ENCODE measurements around the gene NPPA.
A peak's percentile ranks its signal among the peaks of the same experiment; 100 is the strongest.
"Not testable (repeated sequence)": the region's sequence is repeated elsewhere in the genome, so short reads cannot be mapped to it uniquely, and the experiment has no call there.

NPPA gene

GRCh38 chr1:11807133-11807532 is 40.5 kb downstream of the NPPA start:
- H3K4me3 ChIP-seq (replicated peaks in 1 of 2; ENCODE audit: low read depth in 2 of 2, low read length in 2 of 2): peak overlapping the region; percentile 70 to 94

GRCh38 chr1:11806307-11806936 is 41.2 kb downstream of the NPPA start:
- peak overlapping the region; percentile 70 to 94 for H3K4me3 ChIP-seq (replicated peaks in 1 of 2; ENCODE audit: low read depth in 2 of 2, low read length in 2 of 2)
- TF ChIP-seq CTCF (IDR thresholded peaks at IDR 0.05; ENCODE audit: low read depth, low read length): no peak
- DNase-seq (ENCODE audit: low read depth in 2 of 2): peak; percentile 42 to 47

More at GRCh38 chr1:11807133-11807532, 40.5 kb downstream of the NPPA start:
- TF ChIP-seq CTCF (IDR thresholded peaks at IDR 0.05; ENCODE audit: low read depth, low read length): no peak
- no peak for DNase-seq (ENCODE audit: low read depth in 2 of 2)

- peak; percentile 99 to 100 for DNase-seq (ENCODE audit: low read depth in 2 of 2)
- H3K4me3 ChIP-seq (replicated peaks in 1 of 2; ENCODE audit: low read depth in 2 of 2, low read length in 2 of 2): peak within 1 kb of the TSS; percentile 70 to 94
- no peak for TF ChIP-seq CTCF (IDR thresholded peaks at IDR 0.05; ENCODE audit: low read depth, low read length)
Measured at GRCh38 chr1:11805422-11806306, 41.9 kb downstream of the NPPA start, which contains the start of the genes CLCN6 and MTHFR. CLCN6 (plus strand) TSS chr1:11806191; CDS start chr1:11806263, 72 bp downstream. MTHFR (minus strand) TSS chr1:11805964; CDS start chr1:11803116, 2,848 bp downstream.

- peak; percentile 45 to 85 for DNase-seq (ENCODE audit: low read depth in 2 of 2)
- no peak for TF ChIP-seq CTCF (IDR thresholded peaks at IDR 0.05; ENCODE audit: low read depth, low read length)
- peak overlapping the region; percentile 70 to 94 for H3K4me3 ChIP-seq (replicated peaks in 1 of 2; ENCODE audit: low read depth in 2 of 2, low read length in 2 of 2)
Measured at GRCh38 chr1:11804666-11805421, 42.7 kb downstream of the NPPA start.

- not testable (repeated sequence) for DNase-seq (ENCODE audit: low read depth in 2 of 2); H3K4me3 ChIP-seq (replicated peaks in 1 of 2; ENCODE audit: low read depth in 2 of 2, low read length in 2 of 2)
Measured at GRCh38 chr1:11803924-11804665, 43.5 kb downstream of the NPPA start.

GRCh38 chr1:11802973-11803885 is 44.4 kb downstream of the NPPA start:
- TF ChIP-seq CTCF (IDR thresholded peaks at IDR 0.05; ENCODE audit: low read depth, low read length): no peak
- DNase-seq (ENCODE audit: low read depth in 2 of 2): peak; percentile 95 to 99
- H3K4me3 ChIP-seq (replicated peaks in 1 of 2; ENCODE audit: low read depth in 2 of 2, low read length in 2 of 2): peak overlapping the region; percentile 73 to 82

Data from cardiac fibroblast (primary cell).